ENCODE measurements around the gene MSRB2. TPM values are rescaled to one million over a fixed set of nuclear protein-coding genes. Genes with fewer than 3 reads are reported as not detected.

Gene MSRB2
- total and polyA plus RNA-seq, 3 donors from 2014 or later: 14.2 to 16.0 (median 15.7) TPM

GRCh38 chr10:23158370-23158769, 63.0 kb downstream of the MSRB2 start:
- Histone ChIP-seq H3K27me3 (no peaks in the 10 kb centered on the region), H3K27ac (no peak overlapping the region), H3K4me3 (no peak overlapping the region), H3K36me3 (ENCODE audit: low read depth, missing control alignments) (no peaks in the 10 kb centered on the region), H3K9me3 (no peaks in the 10 kb centered on the region), H3K4me1 (no peaks in the 10 kb centered on the region)
- 2 to 5% methylated on average over 5 of the region's 5 CpGs for WGBS, 2 donors
- DNase-seq: peak; percentile 73
- TF ChIP-seq, protein P1, sequence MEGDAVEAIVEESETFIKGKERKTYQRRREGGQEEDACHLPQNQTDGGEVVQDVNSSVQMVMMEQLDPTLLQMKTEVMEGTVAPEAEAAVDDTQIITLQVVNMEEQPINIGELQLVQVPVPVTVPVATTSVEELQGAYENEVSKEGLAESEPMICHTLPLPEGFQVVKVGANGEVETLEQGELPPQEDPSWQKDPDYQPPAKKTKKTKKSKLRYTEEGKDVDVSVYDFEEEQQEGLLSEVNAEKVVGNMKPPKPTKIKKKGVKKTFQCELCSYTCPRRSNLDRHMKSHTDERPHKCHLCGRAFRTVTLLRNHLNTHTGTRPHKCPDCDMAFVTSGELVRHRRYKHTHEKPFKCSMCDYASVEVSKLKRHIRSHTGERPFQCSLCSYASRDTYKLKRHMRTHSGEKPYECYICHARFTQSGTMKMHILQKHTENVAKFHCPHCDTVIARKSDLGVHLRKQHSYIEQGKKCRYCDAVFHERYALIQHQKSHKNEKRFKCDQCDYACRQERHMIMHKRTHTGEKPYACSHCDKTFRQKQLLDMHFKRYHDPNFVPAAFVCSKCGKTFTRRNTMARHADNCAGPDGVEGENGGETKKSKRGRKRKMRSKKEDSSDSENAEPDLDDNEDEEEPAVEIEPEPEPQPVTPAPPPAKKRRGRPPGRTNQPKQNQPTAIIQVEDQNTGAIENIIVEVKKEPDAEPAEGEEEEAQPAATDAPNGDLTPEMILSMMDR (IDR thresholded peaks at IDR 0.05): peak; percentile 55 to 77 (median 64)
- TF ChIP-seq POLR2A (IDR thresholded peaks at IDR 0.05): no peak
- intact Hi-C loops (cut with DNase I; ENCODE audit: low total_unique reads): no loop called here

DNA sequence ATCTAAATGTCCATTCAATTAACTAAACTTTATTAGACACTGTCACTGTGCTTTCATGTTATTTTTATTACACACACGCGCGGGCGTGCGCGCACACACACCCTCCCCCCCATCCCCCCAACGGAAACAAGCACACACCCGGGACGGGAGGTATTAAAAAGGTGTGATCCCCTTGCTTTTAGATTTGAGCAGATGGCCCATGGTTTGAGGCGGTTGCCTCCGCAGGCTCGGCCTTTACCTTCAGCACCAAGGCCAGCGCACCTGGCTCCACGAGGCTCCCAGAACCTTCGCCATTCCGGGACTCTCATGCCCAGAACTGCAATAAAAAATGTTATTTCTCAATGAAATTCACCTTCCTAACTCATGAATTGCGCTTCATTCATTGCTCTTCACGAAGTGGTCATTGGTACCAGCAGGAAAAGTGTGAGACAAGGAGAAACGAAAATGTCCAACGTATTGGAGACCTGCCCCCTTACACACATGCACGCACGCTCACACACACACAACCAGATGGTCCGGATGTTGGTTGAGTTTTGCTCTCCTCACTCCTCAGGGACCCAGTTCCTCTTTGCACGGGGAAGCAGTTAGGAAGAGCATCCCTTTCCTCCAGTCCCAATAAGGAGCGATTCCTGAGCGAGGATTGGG, 76.0 kb downstream of the MSRB2 start:
- Histone ChIP-seq H3K27me3 (no peaks in the 10 kb centered on the region), H3K27ac (no peak overlapping the region), H3K4me1 (no peaks in the 10 kb centered on the region), H3K4me3 (no peak overlapping the region), H3K9me3 (no peaks in the 10 kb centered on the region), H3K36me3 (ENCODE audit: low read depth, missing control alignments) (no peaks in the 10 kb centered on the region)
- 7 to 9% methylated on average over 26 of the region's 26 CpGs for WGBS, 2 donors
- DNase-seq: peak; percentile 47
- TF ChIP-seq, protein P1 (IDR thresholded peaks at IDR 0.05): no peak
- TF ChIP-seq POLR2A (IDR thresholded peaks at IDR 0.05): no peak
- intact Hi-C loops (cut with DNase I; ENCODE audit: low total_unique reads): no loop called here

Small RNAs within 50 kb of the gene (small RNA-seq; reads per million reads assigned to genes)
- gene RF00561: 0 reads per million in 2 donors

Other genes starting within 250 kb of the MSRB2 start
- 10 to 100 TPM; 20.3 to 39.2 TPM for gene ARMC3, start 167.5 kb upstream of the MSRB2 start, total RNA-seq
- 63.9 TPM for gene ARMC3, start 167.5 kb upstream of the MSRB2 start, polyA plus RNA-seq (ENCODE audit: insufficient read depth, low read depth, low replicate concordance)
- 1 to 10 TPM; 5.0 to 5.1 TPM for gene PTF1A, start 96.7 kb downstream of the MSRB2 start, total RNA-seq
- gene PTF1A, start 96.7 kb downstream of the MSRB2 start, polyA plus RNA-seq (ENCODE audit: insufficient read depth, low read depth, low replicate concordance): 4.9 TPM
- 1 to 10 TPM; 3.0 to 7.1 TPM for gene C10orf67, start 249.2 kb downstream of the MSRB2 start, total RNA-seq
- 11.1 TPM for gene C10orf67, start 249.2 kb downstream of the MSRB2 start, polyA plus RNA-seq (ENCODE audit: insufficient read depth, low read depth, low replicate concordance)

Data from testis (tissue), 3 donors.